GM23338 (cell line): ENCODE data around the gene UBE2QL1. TPM values are rescaled to one million over a fixed set of nuclear protein-coding genes. Genes with fewer than 3 reads are reported as not detected.

Experiments used
- ATAC-seq: fragments of 200-7000 bp; cut with Tn5 transposase; 3 replicates; pipeline ENCODE4 v1.9.1; 2020
- DNase-seq: peaks from one replicate; pipeline ENCODE4 v3.0.0-alpha.2; 2015; ENCODE audit warnings: low spot score
- H2AFZ ChIP-seq: fragments of 200-600 bp; sonication (generic); 2 replicates; pipeline ENCODE4 v1.8.0; 2016; ENCODE audit warnings: antibody characterized with exemption, mild to moderate bottlenecking, moderate library complexity
- H3F3A ChIP-seq: fragments of 200-600 bp; sonication (generic); replicated peaks from 2 replicates; pipeline ENCODE4 v1.8.0; 2017; ENCODE audit warnings: antibody characterized with exemption, mixed run types, low read depth
- H3K27ac ChIP-seq: fragments of 200-600 bp; sonication (generic); 2 replicates; pipeline ENCODE4 v1.6.1; 2016; ENCODE audit warnings: low read depth
- H3K27me3 ChIP-seq: fragments of 200-600 bp; sonication (generic); 2 replicates; pipeline ENCODE4 v1.8.0; 2016; ENCODE audit warnings: mild to moderate bottlenecking, mixed run types, moderate library complexity; ENCODE audit not compliant: insufficient read depth
- H3K36me3 ChIP-seq: fragments of 200-600 bp; sonication (generic); 2 replicates; pipeline ENCODE4 v1.8.0; 2016; ENCODE audit warnings: mild to moderate bottlenecking; ENCODE audit not compliant: insufficient read depth
- H3K4me1 ChIP-seq: fragments of 200-600 bp; sonication (generic); 2 replicates; pipeline ENCODE4 v1.8.0; 2016; ENCODE audit warnings: mild to moderate bottlenecking, moderate library complexity; ENCODE audit not compliant: insufficient read depth
- H3K4me2 ChIP-seq: fragments of 200-600 bp; sonication (generic); 2 replicates; pipeline ENCODE4 v1.7.1; 2017; ENCODE audit warnings: mixed run types
- H3K4me3 ChIP-seq: fragments of 200-600 bp; sonication (generic); 2 replicates; pipeline ENCODE4 v1.6.1; 2016; ENCODE audit warnings: mixed run types
- H3K79me2 ChIP-seq: fragments of 200-600 bp; sonication (generic); replicated peaks from 2 replicates; pipeline ENCODE4 v1.8.0; 2017; ENCODE audit warnings: mild to moderate bottlenecking; ENCODE audit not compliant: insufficient read depth
- H3K9me2 ChIP-seq: fragments of 200-600 bp; sonication (generic); 2 replicates; pipeline ENCODE4 v1.8.0; 2017; ENCODE audit not compliant: insufficient read depth
- H4K20me1 ChIP-seq: fragments of 200-600 bp; sonication (generic); replicated peaks from 2 replicates; pipeline ENCODE4 v1.8.0; 2017; ENCODE audit warnings: mild to moderate bottlenecking; ENCODE audit not compliant: insufficient read depth
- H3K27ac Mint-ChIP-seq: 2 replicates; pipeline ENCODE4 v1.8.0; 2020; ENCODE audit warnings: inconsistent platforms, mild to moderate bottlenecking, moderate library complexity, mixed read lengths
- H3K27me3 Mint-ChIP-seq: 3 replicates; pipeline ENCODE4 v1.8.0; 2022; ENCODE audit warnings: low read depth, mild to moderate bottlenecking, moderate library complexity, mixed read lengths, inconsistent platforms; ENCODE audit not compliant: insufficient read depth, poor library complexity
- H3K36me3 Mint-ChIP-seq: 3 replicates; pipeline ENCODE4 v1.8.0; 2021; ENCODE audit warnings: low read depth, mild to moderate bottlenecking, inconsistent platforms, moderate library complexity, mixed read lengths
- H3K4me1 Mint-ChIP-seq: 3 replicates; pipeline ENCODE4 v1.8.0; 2020; ENCODE audit warnings: mild to moderate bottlenecking, inconsistent platforms, mixed read lengths
- H3K4me3 Mint-ChIP-seq: 3 replicates; pipeline ENCODE4 v1.8.0; 2021; ENCODE audit warnings: moderate library complexity, mild to moderate bottlenecking, inconsistent platforms, mixed read lengths
- H3K9me3 Mint-ChIP-seq: 3 replicates; pipeline ENCODE4 v1.8.0; 2020; ENCODE audit warnings: moderate library complexity, mild to moderate bottlenecking, inconsistent platforms, mixed read lengths
- CREB1 ChIP-seq: fragments of 250-450 bp; sonication (Bioruptor Pico); IDR thresholded peaks from 2 replicates; pipeline ENCODE4 v1.5.0; 2020; ENCODE audit warnings: low read depth, mild to moderate bottlenecking, moderate library complexity
- CTCF ChIP-seq, 2 experiments: fragments of 200-600 bp in 1 of 2; sonication (generic) in 1 of 2; conservative IDR thresholded peaks; 2 replicates each; pipeline versions ENCODE4 v1.5.1 to v1.6.1; 2016 to 2017; ENCODE audit warnings: antibody characterized with exemption in 2 of 2, low read depth in 2 of 2, mild to moderate bottlenecking in 2 of 2, moderate library complexity in 1 of 2
- EZH2 ChIP-seq: fragments of 200-600 bp; sonication (generic); IDR thresholded peaks from one replicate; pipeline ENCODE4 v1.8.0; 2017; ENCODE audit warnings: antibody characterized with exemption, mild to moderate bottlenecking, low read depth; ENCODE audit not compliant: unreplicated experiment
- EZH2phosphoT487 ChIP-seq: fragments of 200-600 bp; sonication (generic); IDR thresholded peaks from one replicate; pipeline ENCODE4 v1.8.1; 2018; ENCODE audit warnings: antibody characterized with exemption; ENCODE audit not compliant: unreplicated experiment
- JUNB ChIP-seq: IDR thresholded peaks from one replicate; pipeline ENCODE4 v1.6.1; 2016; ENCODE audit warnings: antibody characterized with exemption; ENCODE audit not compliant: unreplicated experiment
- ZNF114 ChIP-seq: fragments of 250-450 bp; sonication (Bioruptor Pico); IDR thresholded peaks from 2 replicates; pipeline ENCODE4 v1.5.0; 2020; ENCODE audit warnings: mild to moderate bottlenecking, moderate library complexity
- polyA plus RNA-seq: library from polyadenylated mRNA; unstranded; fragments of >200 nt; fragmentation: Nextera tagmentation; extraction: Ambion mirVana; gene quantifications from 2 replicates; pipeline ENCODE4 v1.2.1, GENCODE V29; 2016
- total RNA-seq: library from RNA; depleted of rRNA; stranded (reverse); fragments of >200 nt; shearing (Covaris generic); gene quantifications from 2 replicates; pipeline ENCODE4 v1.2.3, GENCODE V29; 2014
- TF ChIP-seq, protein P1 (sequence below): IDR thresholded peaks from one replicate; pipeline ENCODE4 v1.6.1; 2018; ENCODE audit warnings: antibody characterized with exemption; ENCODE audit not compliant: unreplicated experiment
- TF ChIP-seq, protein P2 (sequence below): IDR thresholded peaks from 2 replicates; pipeline ENCODE4 v1.6.1; 2016; ENCODE audit warnings: antibody characterized with exemption

UBE2QL1 gene
- total and polyA plus RNA-seq, 2 experiments from 2014 or later, result 0.40 to 0.83 TPM

- H3K27me3 ChIP-seq, result no peaks in the 10 kb centered on the region
- H3K4me3 ChIP-seq, result no peak overlapping the region
- peaks cover 4% of the 10 kb centered on the region; the same call in 1 of the 2 replicates for H3K9me2 ChIP-seq
- Mint-ChIP-seq H3K4me1 (peaks cover 2% of the 10 kb centered on the region; the same call in 1 of the 3 replicates), H3K36me3 (no peaks in the 10 kb centered on the region), H3K4me3 (no peak overlapping the region), H3K27ac (no peak overlapping the region), H3K27me3 (peaks cover 4% of the 10 kb centered on the region), H3K9me3 (peaks cover 9% of the 10 kb centered on the region; the same call in 2 of the 3 replicates)
- H3K79me2 ChIP-seq, result no peaks in the 10 kb centered on the region
- no peak overlapping the region for H3K4me2 ChIP-seq
- no peaks in the 10 kb centered on the region for H3K36me3 ChIP-seq
- H3F3A ChIP-seq, result no peaks in the 10 kb centered on the region
- no peak overlapping the region for H2AFZ ChIP-seq
- ATAC-seq, result no peak
- no peak for TF ChIP-seq EZH2phosphoT487
- no peak overlapping the region for H3K27ac ChIP-seq
- no peak for DNase-seq
- no peaks in the 10 kb centered on the region for H3K4me1 ChIP-seq
- no peaks in the 10 kb centered on the region for H4K20me1 ChIP-seq
These were observed 16.5 kb upstream of the UBE2QL1 start for GRCh38 chr5:6432206-6432605.

GRCh38 chr5:6434731-6435130, 13.9 kb upstream of the UBE2QL1 start:
- no peaks in the 10 kb centered on the region for H3K36me3 Mint-ChIP-seq

More at GRCh38 chr5:6434731-6435130, 13.9 kb upstream of the UBE2QL1 start:
- peak overlapping the region; percentile 49; the same call in 1 of the 2 replicates for H2AFZ ChIP-seq
- H3K9me2 ChIP-seq, result no peaks in the 10 kb centered on the region
- no peak overlapping the region for H3K4me3 Mint-ChIP-seq
- no peaks in the 10 kb centered on the region for H4K20me1 ChIP-seq
- no peak overlapping the region for H3K27ac ChIP-seq
- no peaks in the 10 kb centered on the region for H3K4me1 ChIP-seq
- no peaks in the 10 kb centered on the region for H3K27me3 ChIP-seq
- TF ChIP-seq JUNB, result no peak
- TF ChIP-seq, protein P1, sequence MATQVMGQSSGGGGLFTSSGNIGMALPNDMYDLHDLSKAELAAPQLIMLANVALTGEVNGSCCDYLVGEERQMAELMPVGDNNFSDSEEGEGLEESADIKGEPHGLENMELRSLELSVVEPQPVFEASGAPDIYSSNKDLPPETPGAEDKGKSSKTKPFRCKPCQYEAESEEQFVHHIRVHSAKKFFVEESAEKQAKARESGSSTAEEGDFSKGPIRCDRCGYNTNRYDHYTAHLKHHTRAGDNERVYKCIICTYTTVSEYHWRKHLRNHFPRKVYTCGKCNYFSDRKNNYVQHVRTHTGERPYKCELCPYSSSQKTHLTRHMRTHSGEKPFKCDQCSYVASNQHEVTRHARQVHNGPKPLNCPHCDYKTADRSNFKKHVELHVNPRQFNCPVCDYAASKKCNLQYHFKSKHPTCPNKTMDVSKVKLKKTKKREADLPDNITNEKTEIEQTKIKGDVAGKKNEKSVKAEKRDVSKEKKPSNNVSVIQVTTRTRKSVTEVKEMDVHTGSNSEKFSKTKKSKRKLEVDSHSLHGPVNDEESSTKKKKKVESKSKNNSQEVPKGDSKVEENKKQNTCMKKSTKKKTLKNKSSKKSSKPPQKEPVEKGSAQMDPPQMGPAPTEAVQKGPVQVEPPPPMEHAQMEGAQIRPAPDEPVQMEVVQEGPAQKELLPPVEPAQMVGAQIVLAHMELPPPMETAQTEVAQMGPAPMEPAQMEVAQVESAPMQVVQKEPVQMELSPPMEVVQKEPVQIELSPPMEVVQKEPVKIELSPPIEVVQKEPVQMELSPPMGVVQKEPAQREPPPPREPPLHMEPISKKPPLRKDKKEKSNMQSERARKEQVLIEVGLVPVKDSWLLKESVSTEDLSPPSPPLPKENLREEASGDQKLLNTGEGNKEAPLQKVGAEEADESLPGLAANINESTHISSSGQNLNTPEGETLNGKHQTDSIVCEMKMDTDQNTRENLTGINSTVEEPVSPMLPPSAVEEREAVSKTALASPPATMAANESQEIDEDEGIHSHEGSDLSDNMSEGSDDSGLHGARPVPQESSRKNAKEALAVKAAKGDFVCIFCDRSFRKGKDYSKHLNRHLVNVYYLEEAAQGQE, result no peak
- no peak for TF ChIP-seq CTCF (conservative IDR thresholded peaks at IDR 0.05; ENCODE audit: low read depth in 2 of 2)
- no peak for TF ChIP-seq ZNF114 (CRISPR knock-in tag)
- TF ChIP-seq, protein P2, sequence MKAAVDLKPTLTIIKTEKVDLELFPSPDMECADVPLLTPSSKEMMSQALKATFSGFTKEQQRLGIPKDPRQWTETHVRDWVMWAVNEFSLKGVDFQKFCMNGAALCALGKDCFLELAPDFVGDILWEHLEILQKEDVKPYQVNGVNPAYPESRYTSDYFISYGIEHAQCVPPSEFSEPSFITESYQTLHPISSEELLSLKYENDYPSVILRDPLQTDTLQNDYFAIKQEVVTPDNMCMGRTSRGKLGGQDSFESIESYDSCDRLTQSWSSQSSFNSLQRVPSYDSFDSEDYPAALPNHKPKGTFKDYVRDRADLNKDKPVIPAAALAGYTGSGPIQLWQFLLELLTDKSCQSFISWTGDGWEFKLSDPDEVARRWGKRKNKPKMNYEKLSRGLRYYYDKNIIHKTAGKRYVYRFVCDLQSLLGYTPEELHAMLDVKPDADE, result no peak
- no peak for TF ChIP-seq EZH2
- no peak for TF ChIP-seq EZH2phosphoT487
- no peak for TF ChIP-seq CREB1 (CRISPR knock-in tag)
- no peaks in the 10 kb centered on the region for H3F3A ChIP-seq
- H3K36me3 ChIP-seq, result no peaks in the 10 kb centered on the region
- H3K4me3 ChIP-seq, result no peak overlapping the region
- H3K9me3 Mint-ChIP-seq, result peaks cover 2% of the 10 kb centered on the region; the same call in 1 of the 3 replicates
- peak; percentile 35; the same call in 2 of the 3 replicates for ATAC-seq
- no peak for DNase-seq
- H3K4me2 ChIP-seq, result no peak overlapping the region
- H3K79me2 ChIP-seq, result no peaks in the 10 kb centered on the region
- peaks cover 2% of the 10 kb centered on the region; the same call in 1 of the 3 replicates for H3K4me1 Mint-ChIP-seq
- H3K27ac Mint-ChIP-seq, result no peak overlapping the region
- peaks cover 7% of the 10 kb centered on the region for H3K27me3 Mint-ChIP-seq
